OCI-LY3 (cell line): ENCODE data around the gene CLDN9.

ENCODE experiments used
- CTCF ChIP-seq: fragments of 200-600, 300-600 bp; sonication (generic); IDR thresholded peaks from 2 replicates; pipeline ENCODE4 v1.5.1; 2014; ENCODE audit warnings: antibody characterized with exemption, low read length, low read depth
- EZH2phosphoT487 ChIP-seq: fragments of 200-600 bp; shearing (Covaris generic); IDR thresholded peaks from 2 replicates; pipeline ENCODE4 v1.6.1; 2018; ENCODE audit warnings: antibody characterized with exemption, mixed run types, low read depth

- TF ChIP-seq CTCF (no peak), EZH2phosphoT487 (no peak)
These were observed 3.3 kb downstream of the CLDN9 start for GRCh38 chr16:3015865-3016521.
